Activated naive CD8-positive, alpha-beta T cell treated with anti-CD3 and anti-CD28 coated beads, Interleukin-2, amount 10 ng/mL, durations not matched to agents 7 days and 5 days (primary cell): ENCODE measurements around the gene KRTAP10-12. TPM values are rescaled to one million over a fixed set of nuclear protein-coding genes. Genes with fewer than 3 reads are reported as not detected.

Source experiments
- total RNA-seq, 2 experiments: library from RNA; stranded (reverse); gene quantifications; one replicate each; pipeline ENCODE4 v1.2.3, GENCODE V29; 2021

Gene KRTAP10-12
- total RNA-seq, 2 experiments from 2014 or later, result not detected

Other genes with a start within 250 kb of the KRTAP10-12 start
- 1 to 10 TPM; 3.0 to 3.5 TPM for gene LRRC3, start 241.7 kb upstream of the KRTAP10-12 start, total RNA-seq
- gene KRTAP10-1, start 157.0 kb upstream of the KRTAP10-12 start, total RNA-seq, result not detected
- not detected for gene KRTAP10-2, start 145.7 kb upstream of the KRTAP10-12 start, total RNA-seq
- gene KRTAP10-3, start 138.4 kb upstream of the KRTAP10-12 start, total RNA-seq, result not detected
- not detected for gene KRTAP10-4, start 123.4 kb upstream of the KRTAP10-12 start, total RNA-seq
- gene KRTAP10-5, start 116.6 kb upstream of the KRTAP10-12 start, total RNA-seq, result not detected
- not detected for gene KRTAP10-6, start 104.7 kb upstream of the KRTAP10-12 start, total RNA-seq
- not detected for gene KRTAP10-7, start 96.6 kb upstream of the KRTAP10-12 start, total RNA-seq
- gene KRTAP10-8, start 85.1 kb upstream of the KRTAP10-12 start, total RNA-seq, result not detected
- gene KRTAP10-9, start 70.1 kb upstream of the KRTAP10-12 start, total RNA-seq, result not detected
- not detected for gene KRTAP10-10, start 59.8 kb upstream of the KRTAP10-12 start, total RNA-seq
- gene KRTAP10-11, start 50.8 kb upstream of the KRTAP10-12 start, total RNA-seq, result not detected
- not detected for gene KRTAP12-4, start 42.5 kb upstream of the KRTAP10-12 start, total RNA-seq
- not detected for gene KRTAP12-3, start 39.2 kb upstream of the KRTAP10-12 start, total RNA-seq
- gene KRTAP12-2, start 30.2 kb upstream of the KRTAP10-12 start, total RNA-seq, result not detected
- gene KRTAP12-1, start 15.0 kb upstream of the KRTAP10-12 start, total RNA-seq, result not detected
- not detected for gene TSPEAR, start 14.4 kb downstream of the KRTAP10-12 start, total RNA-seq
- gene UBE2G2, start 104.6 kb downstream of the KRTAP10-12 start, total RNA-seq, result 100 to 1,000 TPM; 111 TPM
- 10 to 100 TPM; 81.5 to 82.6 TPM for gene SUMO3, start 120.9 kb downstream of the KRTAP10-12 start, total RNA-seq
- 10 to 100 TPM; 66.1 to 73.2 TPM for gene PTTG1IP, start 176.5 kb downstream of the KRTAP10-12 start, total RNA-seq
- 100 to 1,000 TPM; 416 to 452 TPM for gene ITGB2, start 223.7 kb downstream of the KRTAP10-12 start, total RNA-seq
- gene SLX9, start 242.9 kb downstream of the KRTAP10-12 start, total RNA-seq, result 10 to 100 TPM; 44.2 to 44.3 TPM